Suppressor macrophage treated with lipopolysaccharide for 1 hour (primary cell): ENCODE data around the gene BMP6.

ENCODE experiments used
- DNase-seq, 3 donors: peaks; one replicate each; pipeline ENCODE4 v3.0.0-alpha.2; 2020 to 2022

BMP6 gene

DNA sequence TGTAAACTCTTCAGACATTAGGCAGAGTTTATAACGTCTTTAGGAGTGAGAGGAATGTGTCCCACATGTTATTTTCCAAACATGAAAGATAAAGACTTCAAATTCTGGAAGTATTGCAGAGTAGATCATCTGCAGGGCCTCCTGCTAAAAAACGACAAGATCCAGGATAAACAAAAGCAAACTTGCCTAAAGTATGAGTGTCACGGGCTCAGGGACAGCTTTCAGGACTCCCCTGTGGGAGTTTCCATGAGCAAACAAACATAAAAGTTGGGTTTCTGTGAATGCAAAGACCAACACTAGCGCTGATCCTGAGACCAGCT lies 107.8 kb downstream of the BMP6 start:
- DNase-seq, result no peak

GRCh38 chr6:7836371-7837026 lies 110.6 kb downstream of the BMP6 start:
- no peak for DNase-seq

DNA sequence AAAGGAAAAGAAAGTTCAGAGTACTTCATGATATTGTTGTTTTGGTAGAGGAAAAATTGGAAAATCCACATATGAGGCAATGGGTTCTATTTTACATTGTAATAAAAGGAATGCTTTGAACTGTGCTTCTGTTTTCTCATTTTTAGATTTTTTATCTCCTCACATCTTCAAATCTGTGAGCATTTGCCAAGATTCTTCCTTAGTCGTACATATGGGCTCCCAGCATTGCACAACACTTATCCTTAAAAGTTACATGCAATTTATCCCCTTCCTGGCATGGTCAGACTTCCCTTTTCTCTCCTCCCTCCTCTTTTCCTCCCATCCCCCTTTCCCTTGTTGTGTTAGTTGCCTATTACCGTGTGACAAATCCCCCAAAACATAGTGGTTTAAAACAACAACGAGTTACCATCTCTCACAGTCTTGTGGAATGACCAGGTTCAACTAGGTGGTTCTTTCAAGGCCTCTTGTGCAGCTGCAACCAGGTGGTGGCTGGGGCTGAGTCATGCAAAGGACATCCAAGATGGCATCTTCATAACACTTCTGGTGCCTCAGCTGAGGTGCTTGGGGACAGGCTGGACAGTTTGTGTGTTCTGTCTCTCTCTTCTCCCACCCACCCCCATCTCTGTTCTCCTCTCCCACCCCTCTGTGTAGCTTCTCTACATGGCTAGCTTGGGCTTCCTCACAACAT lies 116.0 kb downstream of the BMP6 start:
- no peak for DNase-seq

DNA sequence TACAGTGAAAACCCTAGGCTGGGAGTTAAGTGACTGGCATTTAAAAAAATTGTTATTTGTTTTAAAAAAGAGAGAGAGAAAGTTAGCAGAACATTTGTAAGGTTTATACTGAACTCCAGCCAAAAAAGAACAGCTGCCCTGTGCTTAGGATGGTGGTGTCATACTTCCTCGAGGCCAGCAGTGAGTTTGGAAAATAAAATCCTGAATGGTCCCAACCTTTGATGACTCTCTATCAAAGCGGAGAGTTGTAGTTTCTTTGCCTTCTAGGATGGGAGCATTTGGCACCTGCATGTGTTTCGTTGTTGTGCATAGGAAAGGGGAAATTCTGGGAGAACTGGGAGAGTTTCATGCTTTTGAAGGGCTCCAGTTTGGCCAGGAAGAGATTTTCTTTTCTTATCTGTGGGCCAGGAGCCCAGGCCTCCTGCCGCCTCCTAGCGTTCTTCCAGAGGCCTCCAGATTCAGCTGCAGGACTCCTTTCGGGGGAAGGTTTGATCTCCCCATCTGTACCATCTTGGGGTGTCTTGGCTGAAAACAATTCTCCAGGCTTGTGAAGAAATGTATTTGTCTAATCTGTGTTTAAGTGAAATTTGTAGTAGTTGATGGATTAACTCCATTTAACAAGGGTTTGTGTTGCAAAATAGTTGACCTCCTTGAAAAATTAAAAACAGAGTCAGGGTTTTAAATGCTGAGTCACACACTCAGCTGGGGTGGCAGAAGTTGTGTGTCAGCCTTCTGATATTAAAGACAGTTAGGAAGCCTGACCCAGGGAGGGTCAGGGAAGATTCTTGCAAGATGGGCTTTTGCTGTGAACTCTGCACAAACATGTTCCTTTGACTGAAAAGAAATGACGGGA lies 121.3 kb downstream of the BMP6 start:
- no peak for DNase-seq

DNA sequence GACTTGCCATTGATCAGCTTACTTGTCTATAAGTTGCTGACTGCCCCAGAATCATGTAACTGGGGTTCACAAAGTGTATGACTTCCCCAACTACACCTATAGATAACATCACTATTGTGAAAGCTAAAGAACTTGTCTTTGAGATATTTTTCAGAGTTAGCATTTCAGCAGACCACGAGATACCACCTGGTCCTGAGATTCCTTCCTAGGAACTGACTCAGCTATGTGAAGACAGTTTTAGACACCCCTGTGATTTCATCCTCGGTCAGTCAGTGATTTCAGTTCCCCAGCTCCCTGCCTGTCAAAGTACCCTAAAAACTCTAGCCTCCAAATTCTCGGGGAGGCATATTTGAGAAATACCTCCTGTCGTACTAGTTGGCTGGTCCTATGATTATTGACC lies 122.3 kb downstream of the BMP6 start:
- DNase-seq, result no peak

DNA sequence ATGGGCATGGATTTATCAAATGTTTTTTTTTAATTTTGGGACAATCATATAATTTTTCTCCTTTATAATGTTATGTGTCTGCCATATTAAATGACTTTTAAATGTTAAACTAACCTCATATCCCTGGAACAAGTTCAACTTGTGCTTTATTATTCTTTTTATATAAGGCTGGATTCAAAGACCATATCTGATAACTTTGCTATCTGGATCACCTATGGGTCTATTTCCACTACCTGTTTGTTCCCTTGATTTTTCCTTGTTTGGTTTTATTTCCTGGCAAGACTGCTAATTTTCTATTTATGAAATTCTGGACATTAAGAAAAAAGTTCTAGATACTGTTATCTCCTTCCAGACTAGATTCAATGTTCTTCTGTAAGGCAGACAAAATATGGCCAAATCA lies 125.9 kb downstream of the BMP6 start:
- no peak for DNase-seq

DNA sequence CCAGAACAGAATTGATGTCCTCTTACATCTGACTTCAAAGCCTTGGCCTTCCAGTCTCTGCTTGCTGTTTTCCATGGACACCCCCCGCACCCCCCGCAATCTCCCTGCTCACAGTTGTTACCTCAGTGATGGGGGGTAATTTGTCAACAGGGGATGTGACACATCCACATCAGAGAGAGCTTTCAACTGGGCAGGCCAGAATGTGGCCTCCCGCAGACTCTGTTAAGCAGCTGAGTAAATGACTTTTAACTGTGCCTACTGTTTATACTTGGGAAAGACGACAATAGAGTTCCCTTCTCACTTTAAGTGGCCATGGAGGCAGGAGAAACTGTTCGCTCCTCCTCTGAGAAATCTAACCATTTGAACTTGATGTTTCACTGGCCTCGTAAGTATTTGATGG lies 133.7 kb downstream of the BMP6 start:
- no peak for DNase-seq

- DNase-seq, result no peak
Measured at GRCh38 chr6:7865781-7866180, 139.9 kb downstream of the BMP6 start.

- no peak for DNase-seq
Measured at GRCh38 chr6:7866526-7866925, 140.6 kb downstream of the BMP6 start.

- no peak for DNase-seq
Measured at GRCh38 chr6:7868926-7869325, 143.0 kb downstream of the BMP6 start.

- DNase-seq, result no peak
Measured at GRCh38 chr6:7878401-7878964, 152.6 kb downstream of the BMP6 start.

- no peak for DNase-seq
Measured at GRCh38 chr6:7879043-7879442, 153.1 kb downstream of the BMP6 start.

GRCh38 chr6:7879579-7879978 lies 153.7 kb downstream of the BMP6 start:
- no peak for DNase-seq

DNA sequence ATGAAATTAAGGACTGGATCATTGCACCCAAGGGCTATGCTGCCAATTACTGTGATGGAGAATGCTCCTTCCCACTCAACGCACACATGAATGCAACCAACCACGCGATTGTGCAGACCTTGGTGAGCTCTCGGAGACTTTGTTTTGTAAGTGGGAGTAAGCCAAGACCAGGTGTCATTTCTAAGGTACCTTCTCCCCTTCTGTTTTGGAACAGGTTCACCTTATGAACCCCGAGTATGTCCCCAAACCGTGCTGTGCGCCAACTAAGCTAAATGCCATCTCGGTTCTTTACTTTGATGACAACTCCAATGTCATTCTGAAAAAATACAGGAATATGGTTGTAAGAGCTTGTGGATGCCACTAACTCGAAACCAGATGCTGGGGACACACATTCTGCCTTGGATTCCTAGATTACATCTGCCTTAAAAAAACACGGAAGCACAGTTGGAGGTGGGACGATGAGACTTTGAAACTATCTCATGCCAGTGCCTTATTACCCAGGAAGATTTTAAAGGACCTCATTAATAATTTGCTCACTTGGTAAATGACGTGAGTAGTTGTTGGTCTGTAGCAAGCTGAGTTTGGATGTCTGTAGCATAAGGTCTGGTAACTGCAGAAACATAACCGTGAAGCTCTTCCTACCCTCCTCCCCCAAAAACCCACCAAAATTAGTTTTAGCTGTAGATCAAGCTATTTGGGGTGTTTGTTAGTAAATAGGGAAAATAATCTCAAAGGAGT lies 154.2 kb downstream of the BMP6 start:
- DNase-seq, result no peak

- DNase-seq, result no peak
Measured at GRCh38 chr6:7880718-7881107, 154.8 kb downstream of the BMP6 start.

DNA sequence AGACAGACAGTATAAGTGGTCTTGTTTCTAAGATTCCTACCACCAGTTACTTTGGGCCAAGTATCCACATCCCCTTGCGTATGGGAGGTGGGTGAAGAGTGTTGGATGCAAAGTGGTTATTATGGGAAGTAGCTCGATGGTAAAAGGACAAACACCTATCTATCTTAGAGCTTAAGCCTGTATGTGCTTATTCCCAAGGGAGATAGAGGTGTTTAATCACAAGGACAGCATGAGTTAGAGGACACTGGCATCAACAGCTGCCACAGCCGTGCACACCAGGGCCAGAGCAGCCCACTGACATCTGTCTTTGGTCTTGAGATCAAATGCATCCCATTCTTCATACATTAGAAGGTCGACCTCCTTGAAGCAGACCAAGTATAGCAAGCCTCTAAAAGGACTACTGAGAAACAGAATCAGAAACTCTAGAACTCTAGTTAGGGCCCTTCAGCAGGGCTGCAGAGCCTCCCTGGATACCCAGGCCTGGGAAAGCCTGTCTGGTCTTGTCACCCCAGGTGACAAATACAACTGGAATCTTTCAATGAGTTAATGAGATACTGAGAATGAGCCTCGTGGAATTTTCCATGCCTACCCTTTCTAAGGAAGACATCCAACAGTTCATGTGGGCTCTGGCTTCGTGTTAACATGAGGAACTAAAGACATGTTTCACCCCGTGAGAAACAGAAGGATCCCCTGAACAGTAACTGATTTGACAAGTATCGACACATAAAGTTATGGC lies 156.0 kb downstream of the BMP6 start:
- no peak for DNase-seq

- no peak for DNase-seq
Measured at GRCh38 chr6:7882505-7883257, 156.8 kb downstream of the BMP6 start.

DNA sequence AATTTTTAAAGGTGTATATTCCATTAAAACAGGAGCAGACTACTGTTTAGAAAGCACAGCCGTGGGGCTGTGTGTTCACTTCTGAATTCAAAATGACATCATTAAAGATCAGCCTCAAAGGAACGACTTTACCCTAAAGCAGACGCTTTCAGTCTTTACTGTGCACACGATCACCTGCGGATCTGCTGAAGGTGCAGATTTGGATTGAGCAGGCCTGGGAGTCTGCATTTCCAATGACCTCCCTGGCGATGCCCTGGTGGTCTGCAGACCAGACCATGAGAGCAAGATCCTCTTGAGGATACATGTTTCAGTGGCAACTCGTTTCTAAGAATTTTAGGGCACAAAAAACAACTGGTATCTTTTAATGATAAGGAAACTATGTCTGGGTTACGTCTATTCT lies 157.5 kb downstream of the BMP6 start:
- no peak for DNase-seq

DNA sequence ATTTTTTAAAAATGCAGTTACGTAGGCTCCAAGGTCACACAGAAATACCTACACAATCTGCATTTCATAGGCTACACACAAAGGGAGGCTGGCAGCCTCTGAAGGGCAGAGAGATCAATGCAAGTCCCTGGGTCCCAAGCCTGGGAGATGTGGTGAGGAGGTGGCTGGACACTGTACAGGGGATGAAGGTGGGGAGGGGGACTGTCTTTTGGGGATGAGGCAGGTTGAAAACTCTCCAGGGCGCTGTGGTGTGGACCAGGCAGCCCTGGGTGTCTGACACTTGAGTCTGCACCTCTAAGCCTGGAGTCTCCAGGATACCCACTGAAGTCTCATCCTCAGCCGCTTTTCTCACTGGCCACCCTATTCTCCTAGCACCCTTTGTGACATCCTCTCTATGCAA lies 160.2 kb downstream of the BMP6 start:
- no peak for DNase-seq

DNA sequence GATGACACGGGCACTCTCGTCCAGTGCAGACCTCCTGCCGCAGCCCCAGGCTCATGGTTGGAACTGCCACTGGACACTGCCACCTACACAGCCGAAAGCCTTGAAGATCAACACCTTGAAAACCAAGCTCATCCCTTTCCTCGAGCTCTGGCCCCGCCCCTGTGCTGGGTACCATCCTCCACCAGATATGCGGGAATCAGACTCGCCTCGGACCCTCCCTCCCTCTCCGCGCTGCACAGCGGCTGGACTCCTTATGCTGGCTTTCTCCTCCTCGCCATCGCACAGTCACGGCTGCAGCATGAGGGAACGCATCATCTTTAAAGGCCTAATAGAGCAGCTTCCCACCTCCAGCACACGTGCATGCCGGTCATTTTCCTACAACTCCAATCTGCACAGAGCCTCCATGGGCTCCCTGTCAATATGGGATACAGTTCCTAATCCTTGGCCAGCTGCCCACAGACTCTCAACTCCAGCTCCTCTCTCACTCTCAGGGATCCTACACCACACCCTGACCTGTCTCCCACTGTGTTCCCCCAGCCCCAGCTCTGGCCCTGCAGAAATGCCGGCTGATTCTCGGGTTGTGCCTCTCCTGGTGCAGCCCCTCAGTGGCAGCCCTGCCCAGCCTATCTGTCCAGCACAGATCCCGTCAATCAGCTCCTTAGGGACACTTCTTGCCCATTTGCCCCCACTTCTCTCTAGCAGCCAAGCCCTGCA lies 161.5 kb downstream of the BMP6 start:
- no peak for DNase-seq
